SH-SY5Y (cell line): ENCODE data around the gene TAS1R1.

ENCODE experiments used
- GATA2 ChIP-seq: IDR thresholded peaks from 2 replicates; pipeline ENCODE4 v1.6.1; 2011; ENCODE audit warnings: mild to moderate bottlenecking, low read depth, low read length
- GATA3 ChIP-seq: IDR thresholded peaks from 2 replicates; pipeline ENCODE4 v1.6.1; 2011; ENCODE audit warnings: low read depth, mild to moderate bottlenecking, low read length, moderate library complexity

- TF ChIP-seq GATA3 (no peak), GATA2 (no peak)
Measured at GRCh38 chr1:6546326-6546725, 8.8 kb upstream of the TAS1R1 start.
